ENCODE data around the gene KRTCAP2. TPM values are rescaled to one million over a fixed set of nuclear protein-coding genes. Genes with fewer than 3 reads are reported as not detected.
"Not testable (repeated sequence)": the region's sequence is repeated elsewhere in the genome, so short reads cannot be mapped to it uniquely, and the experiment has no call there.

KRTCAP2 gene
- total RNA-seq, 1 donor from 2014 or later: 173 TPM

DNA sequence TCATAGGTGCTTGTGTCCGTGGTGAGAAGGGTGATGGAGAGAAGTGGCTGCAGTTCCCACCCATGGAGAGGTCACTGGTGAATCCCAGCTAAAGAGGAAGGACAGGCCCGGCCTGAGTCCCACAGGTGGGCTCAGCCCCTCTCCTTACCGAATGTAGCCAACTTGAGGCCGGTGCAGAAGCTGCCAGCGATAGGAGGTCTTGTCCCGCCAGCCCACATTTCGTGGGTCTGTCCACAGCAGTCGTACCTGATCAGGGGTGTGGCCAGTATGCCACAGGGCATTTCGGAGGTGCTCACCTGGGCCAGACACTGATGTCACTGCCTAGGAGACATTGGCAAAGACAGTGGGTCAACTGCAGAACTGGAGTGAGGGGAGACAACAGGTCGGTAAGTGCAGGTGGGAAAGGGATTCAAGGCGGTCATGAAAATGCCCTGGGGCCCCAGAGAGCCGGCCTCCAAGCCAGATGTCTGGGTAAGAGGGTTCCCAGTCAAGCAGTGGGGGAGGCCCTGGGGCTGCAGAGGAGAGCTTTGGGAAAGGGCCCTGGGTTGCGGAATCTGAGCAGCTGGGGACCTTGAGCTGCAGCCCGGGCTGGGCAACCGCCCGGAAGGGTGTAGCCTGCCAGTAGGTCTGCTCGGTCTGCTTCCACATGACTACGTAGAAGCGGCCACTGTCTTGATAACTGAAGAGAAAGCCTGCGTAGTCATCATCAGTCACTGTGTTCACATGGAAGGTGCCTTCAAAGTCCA lies 24.0 kb upstream of the KRTCAP2 start:
- Mint-ChIP-seq H3K4me3 (ENCODE audit: unreplicated experiment) (peak overlapping the region; percentile 57), H3K9me3 (ENCODE audit: unreplicated experiment) (no peaks in the 10 kb centered on the region), H3K27ac (ENCODE audit: unreplicated experiment) (peak overlapping the region; percentile 67), H3K36me3 (ENCODE audit: low read depth, unreplicated experiment) (peaks cover 28% of the 10 kb centered on the region), H3K4me1 (ENCODE audit: unreplicated experiment) (peaks cover 23% of the 10 kb centered on the region), H3K27me3 (ENCODE audit: unreplicated experiment) (peaks cover 39% of the 10 kb centered on the region)
- no peak for TF ChIP-seq CTCF (IDR thresholded peaks at IDR 0.05; ENCODE audit: unreplicated experiment)
- DNase-seq (ENCODE audit: low spot score): no peak

- H3K4me3 Mint-ChIP-seq (ENCODE audit: unreplicated experiment): peak overlapping the region; percentile 90
- no peak for TF ChIP-seq CTCF (IDR thresholded peaks at IDR 0.05; ENCODE audit: unreplicated experiment)
- H3K4me1 Mint-ChIP-seq (ENCODE audit: unreplicated experiment): peaks cover 23% of the 10 kb centered on the region
- H3K36me3 Mint-ChIP-seq (ENCODE audit: low read depth, unreplicated experiment): peaks cover 28% of the 10 kb centered on the region
- peaks cover 37% of the 10 kb centered on the region for H3K27me3 Mint-ChIP-seq (ENCODE audit: unreplicated experiment)
- DNase-seq (ENCODE audit: low spot score): no peak
- no peaks in the 10 kb centered on the region for H3K9me3 Mint-ChIP-seq (ENCODE audit: unreplicated experiment)
- peak overlapping the region; percentile 91 for H3K27ac Mint-ChIP-seq (ENCODE audit: unreplicated experiment)
These were observed 23.2 kb upstream of the KRTCAP2 start for GRCh38 chr1:155196103-155196892.

GRCh38 chr1:155195201-155196102 lies 22.3 kb upstream of the KRTCAP2 start:
- peaks cover 28% of the 10 kb centered on the region for H3K36me3 Mint-ChIP-seq (ENCODE audit: low read depth, unreplicated experiment)
- H3K4me3 Mint-ChIP-seq (ENCODE audit: unreplicated experiment): peak overlapping the region; percentile 90
- H3K27me3 Mint-ChIP-seq (ENCODE audit: unreplicated experiment): peaks cover 35% of the 10 kb centered on the region
- H3K4me1 Mint-ChIP-seq (ENCODE audit: unreplicated experiment): peaks cover 23% of the 10 kb centered on the region
- peak overlapping the region; percentile 91 for H3K27ac Mint-ChIP-seq (ENCODE audit: unreplicated experiment)
- no peak for TF ChIP-seq CTCF (IDR thresholded peaks at IDR 0.05; ENCODE audit: unreplicated experiment)
- H3K9me3 Mint-ChIP-seq (ENCODE audit: unreplicated experiment): no peaks in the 10 kb centered on the region
- DNase-seq (ENCODE audit: low spot score): no peak

- peak overlapping the region; percentile 95 for H3K27ac Mint-ChIP-seq (ENCODE audit: unreplicated experiment)
- H3K4me3 Mint-ChIP-seq (ENCODE audit: unreplicated experiment): peak overlapping the region; percentile 91
- not testable (repeated sequence) for H3K9me3 Mint-ChIP-seq (ENCODE audit: unreplicated experiment); DNase-seq (ENCODE audit: low spot score)
- H3K36me3 Mint-ChIP-seq (ENCODE audit: low read depth, unreplicated experiment): peaks cover 20% of the 10 kb centered on the region
- H3K4me1 Mint-ChIP-seq (ENCODE audit: unreplicated experiment): peaks cover 23% of the 10 kb centered on the region
- H3K27me3 Mint-ChIP-seq (ENCODE audit: unreplicated experiment): peaks cover 32% of the 10 kb centered on the region
These were observed 20.8 kb upstream of the KRTCAP2 start for GRCh38 chr1:155193991-155194240.

- H3K27me3 Mint-ChIP-seq (ENCODE audit: unreplicated experiment): peaks cover 32% of the 10 kb centered on the region
- peaks cover 23% of the 10 kb centered on the region for H3K4me1 Mint-ChIP-seq (ENCODE audit: unreplicated experiment)
- peak overlapping the region; percentile 91 for H3K4me3 Mint-ChIP-seq (ENCODE audit: unreplicated experiment)
- DNase-seq (ENCODE audit: low spot score): peak; percentile 99
- no peaks in the 10 kb centered on the region for H3K9me3 Mint-ChIP-seq (ENCODE audit: unreplicated experiment)
- H3K36me3 Mint-ChIP-seq (ENCODE audit: low read depth, unreplicated experiment): peaks cover 20% of the 10 kb centered on the region
- TF ChIP-seq CTCF (IDR thresholded peaks at IDR 0.05; ENCODE audit: unreplicated experiment): peak; percentile 89
- peak overlapping the region; percentile 95 for H3K27ac Mint-ChIP-seq (ENCODE audit: unreplicated experiment)
These were observed 20.3 kb upstream of the KRTCAP2 start for GRCh38 chr1:155193275-155193990.
